ENCODE data around the gene GK. TPM values are rescaled to one million over a fixed set of nuclear protein-coding genes. Genes with fewer than 3 reads are reported as not detected.
"Not testable (repeated sequence)": the region's sequence is repeated elsewhere in the genome, so short reads cannot be mapped to it uniquely, and the experiment has no call there.

GK gene
- total RNA-seq, 1 donor from 2014 or later, result 32.9 TPM

GRCh38 chrX:30652527-30653414, 452 bp upstream of the GK start:
- ATAC-seq (peak; percentile 88), DNase-seq (ENCODE audit: low spot score) (peak; percentile 96)

- not testable (repeated sequence) for ATAC-seq; DNase-seq (ENCODE audit: low spot score)
Observed at GRCh38 chrX:30654386-30654785, 1.2 kb downstream of the GK start.

GRCh38 chrX:30654989-30655607, 1.9 kb downstream of the GK start:
- ATAC-seq (peak; percentile 28), DNase-seq (ENCODE audit: low spot score) (peak; percentile 46)

GRCh38 chrX:30655991-30656390, 2.8 kb downstream of the GK start:
- ATAC-seq (no peak), DNase-seq (ENCODE audit: low spot score) (no peak)

- no peak for DNase-seq (ENCODE audit: low spot score)
- ATAC-seq, result no peak
Observed at GRCh38 chrX:30657196-30658161, 4.3 kb downstream of the GK start.

- DNase-seq (ENCODE audit: low spot score), result no peak
- ATAC-seq, result no peak
Observed at GRCh38 chrX:30659421-30659820, 6.2 kb downstream of the GK start.

- ATAC-seq, result no peak
- no peak for DNase-seq (ENCODE audit: low spot score)
Observed at GRCh38 chrX:30661228-30661627, 8.0 kb downstream of the GK start.

- no peak for DNase-seq (ENCODE audit: low spot score)
Observed at GRCh38 chrX:30663322-30663721, 10.1 kb downstream of the GK start.

GRCh38 chrX:30665471-30665870, 12.2 kb downstream of the GK start:
- ATAC-seq (no peak), DNase-seq (ENCODE audit: low spot score) (no peak)

More at GRCh38 chrX:30663322-30663721, 10.1 kb downstream of the GK start:
- ATAC-seq, result no peak

- no peak for ATAC-seq
- no peak for DNase-seq (ENCODE audit: low spot score)
Observed at GRCh38 chrX:30666094-30666493, 12.9 kb downstream of the GK start.

GRCh38 chrX:30668581-30668980, 15.4 kb downstream of the GK start:
- ATAC-seq (no peak), DNase-seq (ENCODE audit: low spot score) (no peak)

GRCh38 chrX:30671189-30671588, 18.0 kb downstream of the GK start:
- DNase-seq (ENCODE audit: low spot score); ATAC-seq: not testable (repeated sequence)

GRCh38 chrX:30673127-30673796, 20.0 kb downstream of the GK start:
- peak; percentile 47 for ATAC-seq
- DNase-seq (ENCODE audit: low spot score), result no peak

GRCh38 chrX:30673884-30674598, 20.8 kb downstream of the GK start:
- no peak for ATAC-seq
- no peak for DNase-seq (ENCODE audit: low spot score)

GRCh38 chrX:30674799-30675198, 21.6 kb downstream of the GK start:
- ATAC-seq (no peak), DNase-seq (ENCODE audit: low spot score) (no peak)

- ATAC-seq, result peak; percentile 49
- peak; percentile 47 for DNase-seq (ENCODE audit: low spot score)
Observed at GRCh38 chrX:30679369-30679768, 26.1 kb downstream of the GK start.

- DNase-seq (ENCODE audit: low spot score) (peak; percentile 61), ATAC-seq (peak; percentile 93)
Observed at GRCh38 chrX:30680618-30681017, 27.4 kb downstream of the GK start.

- ATAC-seq (peak; percentile 23), DNase-seq (ENCODE audit: low spot score) (no peak)
Observed at GRCh38 chrX:30688641-30689040, 35.4 kb downstream of the GK start.

GRCh38 chrX:30689116-30689515, 35.9 kb downstream of the GK start:
- DNase-seq (ENCODE audit: low spot score) (no peak), ATAC-seq (peak; percentile 48)

- DNase-seq (ENCODE audit: low spot score) (no peak), ATAC-seq (no peak)
Observed at GRCh38 chrX:30690330-30690729, 37.1 kb downstream of the GK start.

All from left lobe of liver (tissue), 2 donors.